Caco-2 (cell line): ENCODE measurements around the gene CHRNA5. TPM values are rescaled to one million over a fixed set of nuclear protein-coding genes. Genes with fewer than 3 reads are reported as not detected.
"Not testable (repeated sequence)": the region's sequence is repeated elsewhere in the genome, so short reads cannot be mapped to it uniquely, and the experiment has no call there.

Source experiments
- BruUV-seq: library from RNA; stranded (reverse); fragments of 400-500 nt; replicated peaks from 2 replicates; lab custom pipeline; 2021; lab: Mats Ljungman, UMichigan
- CTCF ChIA-PET: fragments of 300-600 bp; sonication (Branson Sonifier 250); formaldehyde crosslinking; loops from one replicate; lab custom pipeline; 2022; ENCODE audit warnings: antibody characterized with exemption; lab: Charles Lee
- POLR2A ChIA-PET: fragments of 300-600 bp; sonication (Branson Sonifier 250); formaldehyde crosslinking; loops from one replicate; lab custom pipeline; 2022; ENCODE audit warnings: antibody characterized with exemption; lab: Charles Lee
- DNase-seq, 2 experiments: peaks; one replicate each; pipeline versions ENCODE4 v3.0.0 to v3.0.0-alpha.2; 2020 to 2022
- H3K27me3 ChIP-seq: replicated peaks from 2 replicates; pipeline ENCODE4 v1.6.0; 2011; ENCODE audit warnings: low read length; ENCODE audit not compliant: control insufficient read depth, insufficient read depth
- H3K36me3 ChIP-seq: 2 replicates; pipeline ENCODE4 v1.5.1; 2011; ENCODE audit warnings: low read length; ENCODE audit not compliant: control insufficient read depth, insufficient read depth
- H3K4me1 ChIP-seq: fragments of 250-450 bp; sonication (Bioruptor Pico); 2 replicates; pipeline ENCODE4 v1.5.1; 2020; ENCODE audit warnings: mild to moderate bottlenecking
- H3K4me3 ChIP-seq: 2 replicates; pipeline ENCODE4 v1.5.1; 2011; ENCODE audit warnings: low read depth, mild to moderate bottlenecking, control low read depth, low read length
- H3K9me3 ChIP-seq: fragments of 250-450 bp; sonication (Bioruptor Pico); 2 replicates; pipeline ENCODE4 v1.5.1; 2020; ENCODE audit warnings: mild to moderate bottlenecking, moderate library complexity
- H3K27ac Mint-ChIP-seq: one replicate; pipeline ENCODE4 v1.8.0; 2022; ENCODE audit warnings: mixed read lengths; ENCODE audit not compliant: unreplicated experiment
- H3K27me3 Mint-ChIP-seq: one replicate; pipeline ENCODE4 v1.8.0; 2022; ENCODE audit warnings: mixed read lengths; ENCODE audit not compliant: insufficient read depth, unreplicated experiment
- H3K36me3 Mint-ChIP-seq: one replicate; pipeline ENCODE4 v1.8.0; 2022; ENCODE audit warnings: mild to moderate bottlenecking, mixed read lengths; ENCODE audit not compliant: insufficient read depth, unreplicated experiment
- H3K4me1 Mint-ChIP-seq: one replicate; pipeline ENCODE4 v1.8.0; 2022; ENCODE audit warnings: low read depth, mixed read lengths; ENCODE audit not compliant: unreplicated experiment
- H3K4me3 Mint-ChIP-seq: one replicate; pipeline ENCODE4 v1.8.0; 2022; ENCODE audit warnings: mild to moderate bottlenecking, moderate library complexity, mixed read lengths; ENCODE audit not compliant: unreplicated experiment
- H3K9me3 Mint-ChIP-seq: one replicate; pipeline ENCODE4 v1.8.0; 2022; ENCODE audit warnings: mixed read lengths; ENCODE audit not compliant: unreplicated experiment
- intact Hi-C: fragments of 100-400 bp; cut with micrococcal nuclease; formaldehyde crosslinking; loops from one replicate; pipeline ENCODE4 v1.10.0; 2022; ENCODE audit not compliant: unreplicated experiment
- total RNA-seq: library from RNA; stranded (reverse); gene quantifications from 2 replicates; pipeline ENCODE4 v1.2.3, GENCODE V29; 2022
- TF ChIP-seq, protein P1 (sequence below), 2 experiments: fragments of 200-600 bp in 1 of 2; IDR thresholded peaks; 1 replicate in 1 of 2; 2 replicates in 1 of 2; pipeline versions ENCODE4 v1.5.1 to v1.8.0; 2011 to 2022; ENCODE audit warnings: antibody characterized with exemption in 1 of 2, control low read depth in 1 of 2, inconsistent platforms in 1 of 2, low read depth in 1 of 2, low read length in 1 of 2, mild to moderate bottlenecking in 1 of 2, moderate library complexity in 1 of 2; ENCODE audit not compliant: insufficient read depth in 1 of 2, severe bottlenecking in 1 of 2, unreplicated experiment in 1 of 2

The CHRNA5 gene
- total RNA-seq, 1 experiment from 2014 or later, result 12.9 TPM

DNA sequence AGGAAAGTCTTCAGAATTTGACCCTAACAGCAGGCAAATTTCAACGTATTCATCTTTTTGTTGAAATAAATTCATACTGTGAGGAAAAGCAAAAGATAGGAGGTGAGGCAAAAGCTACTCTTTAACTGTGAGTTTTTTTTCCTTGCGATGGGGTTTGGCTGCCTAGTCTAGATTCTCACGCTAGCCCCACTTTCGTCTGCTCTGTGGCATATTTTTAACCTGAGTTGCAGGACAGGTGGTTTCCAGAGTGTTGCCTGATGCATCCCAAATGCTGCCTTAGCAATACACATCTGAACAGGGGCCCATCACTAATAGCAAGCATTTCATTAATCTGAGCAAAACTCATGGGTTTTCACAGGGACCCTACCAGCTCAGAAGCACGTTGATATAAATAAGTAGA lies 13.4 kb upstream of the CHRNA5 start:
- H3K4me3 ChIP-seq, result no peak overlapping the region
- ChIA-PET POLR2A (interaction anchor here (0.8 kb wide), 1 partner anchor 12 kb away, joined by 3 read pairs; the partner anchor contains the start of gene PSMA4), CTCF (no interaction called here)
- Mint-ChIP-seq H3K4me1 (no peaks in the 10 kb centered on the region), H3K27me3 (no peaks in the 10 kb centered on the region), H3K36me3 (peaks cover 19% of the 10 kb centered on the region), H3K4me3 (no peak overlapping the region), H3K27ac (no peak overlapping the region), H3K9me3 (no peaks in the 10 kb centered on the region)
- H3K4me1 ChIP-seq, result no peaks in the 10 kb centered on the region
- H3K27me3 ChIP-seq, result no peaks in the 10 kb centered on the region
- no peaks in the 10 kb centered on the region for H3K9me3 ChIP-seq
- no TSS peak for BruUV-seq
- H3K36me3 ChIP-seq, result peaks cover 1% of the 10 kb centered on the region
- intact Hi-C loops, result no loop called here
- TF ChIP-seq, protein P1, sequence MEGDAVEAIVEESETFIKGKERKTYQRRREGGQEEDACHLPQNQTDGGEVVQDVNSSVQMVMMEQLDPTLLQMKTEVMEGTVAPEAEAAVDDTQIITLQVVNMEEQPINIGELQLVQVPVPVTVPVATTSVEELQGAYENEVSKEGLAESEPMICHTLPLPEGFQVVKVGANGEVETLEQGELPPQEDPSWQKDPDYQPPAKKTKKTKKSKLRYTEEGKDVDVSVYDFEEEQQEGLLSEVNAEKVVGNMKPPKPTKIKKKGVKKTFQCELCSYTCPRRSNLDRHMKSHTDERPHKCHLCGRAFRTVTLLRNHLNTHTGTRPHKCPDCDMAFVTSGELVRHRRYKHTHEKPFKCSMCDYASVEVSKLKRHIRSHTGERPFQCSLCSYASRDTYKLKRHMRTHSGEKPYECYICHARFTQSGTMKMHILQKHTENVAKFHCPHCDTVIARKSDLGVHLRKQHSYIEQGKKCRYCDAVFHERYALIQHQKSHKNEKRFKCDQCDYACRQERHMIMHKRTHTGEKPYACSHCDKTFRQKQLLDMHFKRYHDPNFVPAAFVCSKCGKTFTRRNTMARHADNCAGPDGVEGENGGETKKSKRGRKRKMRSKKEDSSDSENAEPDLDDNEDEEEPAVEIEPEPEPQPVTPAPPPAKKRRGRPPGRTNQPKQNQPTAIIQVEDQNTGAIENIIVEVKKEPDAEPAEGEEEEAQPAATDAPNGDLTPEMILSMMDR (IDR thresholded peaks at IDR 0.05; ENCODE audit: insufficient read depth in 1 of 2, low read depth in 1 of 2, low read length in 1 of 2, severe bottlenecking in 1 of 2, unreplicated experiment in 1 of 2), result no peak
- DNase-seq, result no peak

DNA sequence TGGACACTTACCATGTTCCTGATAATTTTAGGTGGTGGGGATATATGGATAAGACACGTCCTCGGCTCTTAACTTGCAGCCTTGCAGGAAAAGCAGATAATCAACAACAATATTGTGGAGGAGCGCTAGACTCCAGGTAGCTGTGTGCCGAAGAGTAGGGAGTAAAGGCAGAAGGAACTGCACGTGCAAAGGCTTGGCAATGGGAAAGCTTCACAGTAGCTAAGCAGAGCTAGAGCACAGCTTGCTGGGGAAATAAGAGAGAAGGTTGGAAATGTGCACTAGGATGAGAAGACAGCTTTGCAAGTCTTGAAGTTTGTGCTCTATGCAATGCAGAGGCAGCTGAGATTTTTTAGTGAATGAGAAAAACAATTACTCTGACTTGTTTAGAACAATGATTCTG lies 12.7 kb upstream of the CHRNA5 start:
- Histone ChIP-seq H3K4me3 (no peak overlapping the region), H3K4me1 (no peaks in the 10 kb centered on the region), H3K9me3 (no peaks in the 10 kb centered on the region), H3K36me3 (peaks cover 1% of the 10 kb centered on the region; the same call in 1 of the 2 replicates), H3K27me3 (no peaks in the 10 kb centered on the region)
- H3K27me3 Mint-ChIP-seq, result no peaks in the 10 kb centered on the region
- intact Hi-C loops, result no loop called here
- H3K9me3 Mint-ChIP-seq, result no peaks in the 10 kb centered on the region
- no peak overlapping the region for H3K27ac Mint-ChIP-seq
- no peak for DNase-seq
- ChIA-PET CTCF (no interaction called here), POLR2A (interaction anchor here (0.8 kb wide), 1 partner anchor 12 kb away, joined by 3 read pairs; the partner anchor contains the start of gene PSMA4)
- TF ChIP-seq, protein P1 (IDR thresholded peaks at IDR 0.05; ENCODE audit: insufficient read depth in 1 of 2, low read depth in 1 of 2, low read length in 1 of 2, severe bottlenecking in 1 of 2, unreplicated experiment in 1 of 2), result no peak
- H3K36me3 Mint-ChIP-seq, result peaks cover 16% of the 10 kb centered on the region
- no peak overlapping the region for H3K4me3 Mint-ChIP-seq
- no peaks in the 10 kb centered on the region for H3K4me1 Mint-ChIP-seq
- BruUV-seq, result no TSS peak

DNA sequence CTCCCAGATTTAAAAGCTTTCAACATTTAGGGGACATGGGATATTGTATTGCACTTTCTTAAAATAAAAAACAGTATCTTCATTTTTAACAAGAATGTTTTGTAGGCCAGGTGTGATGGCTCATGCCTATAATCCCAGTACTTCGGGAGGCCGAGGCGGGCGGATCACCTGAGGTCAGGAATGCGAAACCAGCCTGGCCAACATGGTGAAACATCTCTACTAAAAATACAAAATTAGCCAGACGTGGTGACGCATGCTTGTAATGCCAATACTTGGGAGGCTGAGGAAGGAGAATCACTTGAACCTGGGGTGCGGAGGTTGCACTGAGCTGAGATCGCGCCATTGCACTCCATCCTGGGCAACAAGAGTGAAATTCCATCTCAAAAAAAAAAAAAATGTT lies 5.1 kb upstream of the CHRNA5 start:
- BruUV-seq, H3K4me3 Mint-ChIP-seq, H3K27me3 ChIP-seq, POLR2A ChIA-PET, H3K4me1 ChIP-seq, H3K27ac Mint-ChIP-seq, H3K36me3 Mint-ChIP-seq, H3K36me3 ChIP-seq, H3K9me3 Mint-ChIP-seq, H3K4me1 Mint-ChIP-seq, CTCF ChIA-PET, H3K9me3 ChIP-seq, H3K4me3 ChIP-seq, H3K27me3 Mint-ChIP-seq, DNase-seq, intact Hi-C loops: not testable (repeated sequence)

DNA sequence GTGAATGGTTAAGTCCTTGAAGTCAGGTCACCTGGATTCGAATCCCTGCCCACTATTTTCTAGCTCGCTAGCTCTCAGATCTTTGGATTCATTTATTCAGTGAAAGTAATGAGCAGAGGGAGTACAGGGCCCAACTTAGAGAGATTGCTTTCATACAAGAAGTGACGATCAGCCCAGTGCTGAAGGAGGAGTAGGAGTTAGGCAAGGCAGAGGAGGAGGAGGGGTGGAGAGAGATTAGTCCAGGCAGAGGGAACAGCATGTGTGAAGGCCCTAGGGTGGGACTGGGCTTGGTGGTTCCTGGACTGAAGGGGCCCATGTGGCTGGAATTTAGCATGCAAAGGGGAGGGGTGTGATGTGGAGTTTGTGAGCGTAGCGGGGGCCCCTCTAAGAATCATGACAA lies 3.8 kb upstream of the CHRNA5 start:
- Mint-ChIP-seq H3K27me3 (peaks cover 2% of the 10 kb centered on the region), H3K36me3 (no peaks in the 10 kb centered on the region), H3K9me3 (no peaks in the 10 kb centered on the region), H3K4me3 (no peak overlapping the region), H3K27ac (no peak overlapping the region), H3K4me1 (peaks cover 3% of the 10 kb centered on the region)
- intact Hi-C loops, result no loop called here
- no peaks in the 10 kb centered on the region for H3K27me3 ChIP-seq
- H3K4me1 ChIP-seq, result no peaks in the 10 kb centered on the region
- no TSS peak for BruUV-seq
- H3K9me3 ChIP-seq, result no peaks in the 10 kb centered on the region
- ChIA-PET CTCF (no interaction called here), POLR2A (no interaction called here)
- no peaks in the 10 kb centered on the region for H3K36me3 ChIP-seq
- no peak for DNase-seq
- TF ChIP-seq, protein P1 (IDR thresholded peaks at IDR 0.05; ENCODE audit: insufficient read depth in 1 of 2, low read depth in 1 of 2, low read length in 1 of 2, severe bottlenecking in 1 of 2, unreplicated experiment in 1 of 2), result no peak
- H3K4me3 ChIP-seq, result no peak overlapping the region
